Muscle of leg (tissue), 11 donors: ENCODE results near the gene MLH3. TPM values are rescaled to one million over a fixed set of nuclear protein-coding genes. Genes with fewer than 3 reads are reported as not detected.

ENCODE experiments used
- DNase-seq: peaks from one replicate; pipeline ENCODE4 v3.0.0; 2013
- H3K27ac ChIP-seq: one replicate; pipeline ENCODE4 v1.5.1; 2013; ENCODE audit warnings: mild to moderate bottlenecking, low read length, control low read depth
- H3K27me3 ChIP-seq: one replicate; pipeline ENCODE4 v1.6.1; 2013; ENCODE audit warnings: low read length; ENCODE audit not compliant: control insufficient read depth, insufficient read depth
- H3K36me3 ChIP-seq: one replicate; pipeline ENCODE4 v1.6.1; 2013; ENCODE audit warnings: low read length; ENCODE audit not compliant: control insufficient read depth, insufficient read depth
- H3K4me1 ChIP-seq: one replicate; pipeline ENCODE4 v1.6.1; 2013; ENCODE audit warnings: low read length; ENCODE audit not compliant: control insufficient read depth, insufficient read depth
- H3K4me3 ChIP-seq: one replicate; pipeline ENCODE4 v1.5.1; 2013; ENCODE audit warnings: low read length, control low read depth
- H3K9me3 ChIP-seq: replicated peaks from 2 replicates; pipeline ENCODE4 v1.6.1; 2013; ENCODE audit warnings: low read depth, low read length; ENCODE audit not compliant: control insufficient read depth
- WGBS: methylation state at CpG from one replicate; pipeline ENCODE4 v1.1.5; 2013; ENCODE audit warnings: missing lambda C conversion rate; ENCODE audit not compliant: insufficient coverage; 5-methylcytosine and 5-hydroxymethylcytosine counted together
- polyA plus RNA-seq, 8 donors: library from polyadenylated mRNA; unstranded; fragments of 120-200 nt; gene quantifications; one replicate each; pipeline versions ENCODE4 v1.2.1 to v1.2.3, GENCODE V29; 2013; ENCODE audit warnings: inconsistent platforms in 1 of 8, low replicate concordance in 1 of 8; ENCODE audit not compliant: insufficient read length in 8 of 8, insufficient read depth in 1 of 8
- total RNA-seq: library from RNA; stranded (reverse); fragments of 120-200 nt; gene quantifications from one replicate; pipeline ENCODE4 v1.2.4, GENCODE V29; 2013

MLH3 gene
- total and polyA plus RNA-seq, 9 donors = 18.4 to 40.9 (median 20.0) TPM

DNA sequence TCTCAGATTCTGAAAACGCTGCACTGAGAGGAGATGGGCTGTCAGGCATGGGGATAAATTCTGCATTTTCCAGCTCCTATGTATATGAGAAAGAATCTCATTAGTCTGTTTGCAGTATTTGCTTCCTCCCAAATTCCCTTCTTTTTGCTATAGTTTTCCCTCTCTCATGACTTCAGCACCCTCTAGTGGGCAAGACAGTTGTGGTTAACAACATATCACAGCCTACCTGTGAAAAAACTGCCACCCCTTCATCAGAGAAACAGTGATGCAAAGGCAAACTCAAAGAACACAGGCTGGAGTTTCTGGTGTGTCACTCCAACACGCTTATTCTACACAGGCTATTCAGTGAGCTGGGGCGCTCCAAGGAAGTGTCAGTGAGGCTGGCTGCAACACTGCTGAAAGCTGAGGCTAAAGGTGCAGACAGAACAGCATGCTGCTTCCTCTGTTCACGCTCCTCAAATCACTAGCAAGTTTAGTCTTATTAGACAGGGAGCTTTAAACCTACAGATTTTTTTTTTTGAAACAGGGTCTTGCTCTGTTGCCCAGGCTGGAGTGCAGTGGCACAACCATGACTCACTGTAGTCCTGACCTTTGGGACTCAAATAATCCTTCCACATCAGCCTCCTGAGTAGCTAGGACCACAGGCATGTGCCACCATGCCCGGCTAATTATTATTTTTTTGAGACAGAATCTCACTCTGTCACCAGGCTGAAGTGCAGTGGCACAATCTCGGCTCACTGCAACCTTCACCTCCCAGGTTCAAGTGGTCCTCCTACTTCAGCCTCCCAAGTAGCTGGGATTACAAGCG is 37.5 kb upstream of the MLH3 start:
- no peak overlapping the region for H3K27ac ChIP-seq
- no peaks in the 10 kb centered on the region for H3K27me3 ChIP-seq
- peaks cover 56% of the 10 kb centered on the region for H3K36me3 ChIP-seq
- peak; percentile 82 for DNase-seq
- H3K4me3 ChIP-seq = no peak overlapping the region
- H3K4me1 ChIP-seq = no peaks in the 10 kb centered on the region
- H3K9me3 ChIP-seq = no peaks in the 10 kb centered on the region
- WGBS = 69% methylated on average over 3 of the region's 7 CpGs

DNA sequence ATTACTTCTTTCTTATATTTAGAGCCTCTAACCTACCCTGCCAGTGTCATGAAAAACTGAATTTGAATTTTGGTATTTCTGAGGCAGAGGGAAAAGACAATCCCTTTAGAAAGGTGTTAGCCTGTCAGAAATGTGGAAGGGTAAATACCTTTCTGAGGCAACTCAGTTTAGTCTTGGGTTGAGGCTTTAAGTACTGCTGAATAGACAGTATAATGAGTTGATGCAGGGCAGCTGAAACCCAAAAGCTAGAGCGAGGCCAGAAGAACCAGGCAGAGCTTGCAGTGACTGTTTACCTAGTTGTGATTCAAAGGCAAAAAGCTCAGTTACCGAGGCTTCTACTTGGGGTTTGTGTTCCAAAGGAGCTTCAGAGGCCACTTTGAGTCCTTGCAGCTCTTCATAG is 36.9 kb upstream of the MLH3 start:
- Histone ChIP-seq H3K36me3 (peaks cover 59% of the 10 kb centered on the region), H3K27ac (no peak overlapping the region), H3K27me3 (no peaks in the 10 kb centered on the region), H3K9me3 (no peaks in the 10 kb centered on the region), H3K4me1 (no peaks in the 10 kb centered on the region), H3K4me3 (no peak overlapping the region)
- 85% methylated on average over 2 of the region's 2 CpGs for WGBS
- no peak for DNase-seq

GRCh38 chr14:75084513-75084912 is 33.2 kb upstream of the MLH3 start:
- H3K4me1 ChIP-seq = peaks cover 4% of the 10 kb centered on the region
- H3K27me3 ChIP-seq = no peaks in the 10 kb centered on the region
- DNase-seq = no peak
- H3K36me3 ChIP-seq = peaks cover 43% of the 10 kb centered on the region
- no peak overlapping the region for H3K4me3 ChIP-seq
- no peaks in the 10 kb centered on the region for H3K9me3 ChIP-seq
- WGBS = 67% methylated on average over 3 of the region's 5 CpGs
- H3K27ac ChIP-seq = no peak overlapping the region

- Histone ChIP-seq H3K27ac (no peak overlapping the region), H3K27me3 (no peaks in the 10 kb centered on the region), H3K36me3 (peaks cover 39% of the 10 kb centered on the region), H3K4me3 (no peak overlapping the region), H3K9me3 (no peaks in the 10 kb centered on the region), H3K4me1 (peaks cover 4% of the 10 kb centered on the region)
- WGBS = no CpG with 5 or more reads among the region's 1 CpG
- DNase-seq = no peak
Observed at GRCh38 chr14:75083271-75083670, 32.0 kb upstream of the MLH3 start.

DNA sequence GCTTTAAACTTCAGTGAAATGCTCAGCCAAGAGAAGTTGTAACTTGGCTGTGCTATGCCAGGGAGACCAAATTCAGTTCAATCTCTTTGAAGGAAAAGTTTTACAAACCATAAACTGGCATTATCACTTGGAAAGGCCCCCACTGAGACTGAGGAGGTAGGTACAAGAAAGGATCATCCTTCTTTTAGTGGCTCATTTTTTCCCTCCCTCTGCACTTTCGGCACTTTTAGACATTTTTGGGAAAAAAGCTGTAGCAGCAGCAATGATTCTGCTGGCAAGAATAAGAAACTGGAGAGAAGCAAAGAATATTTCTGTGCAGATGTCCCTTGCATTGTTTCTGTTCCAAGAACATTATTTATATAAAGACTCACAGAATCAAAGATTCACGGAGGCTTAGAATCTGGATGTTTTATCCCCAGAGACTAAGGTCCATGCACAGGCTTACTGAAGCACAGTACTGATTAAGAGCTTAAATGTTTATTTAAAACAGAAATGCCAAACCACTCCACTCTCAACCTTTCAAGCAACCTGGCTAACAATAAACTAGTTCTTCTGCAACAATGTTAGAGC is 30.5 kb upstream of the MLH3 start:
- peaks cover 4% of the 10 kb centered on the region for H3K4me1 ChIP-seq
- peaks cover 29% of the 10 kb centered on the region for H3K36me3 ChIP-seq
- no peaks in the 10 kb centered on the region for H3K9me3 ChIP-seq
- H3K4me3 ChIP-seq = no peak overlapping the region
- no CpG with 5 or more reads among the region's 2 CpGs for WGBS
- H3K27ac ChIP-seq = peak overlapping the region; percentile 85
- H3K27me3 ChIP-seq = no peaks in the 10 kb centered on the region
- DNase-seq = peak; percentile 91

DNA sequence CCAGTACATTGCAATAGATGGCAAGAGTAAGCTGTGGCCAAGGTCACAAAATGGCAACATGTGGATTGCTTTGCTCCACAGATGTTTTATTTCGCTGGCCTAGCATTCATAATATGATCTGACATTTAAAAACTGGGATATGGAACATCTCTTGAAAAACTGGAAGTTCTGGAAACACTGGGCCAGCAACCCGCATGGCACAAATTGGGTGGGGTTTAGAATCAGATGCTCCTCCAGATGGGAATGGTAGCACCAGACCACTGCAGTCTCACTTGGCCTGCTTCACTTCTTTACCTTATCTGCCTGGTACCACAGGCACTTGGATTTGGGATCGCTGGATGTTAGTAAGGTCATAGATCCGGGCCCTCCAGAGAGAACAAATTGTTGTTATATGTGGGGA is 28.3 kb upstream of the MLH3 start:
- peaks cover 15% of the 10 kb centered on the region for H3K36me3 ChIP-seq
- DNase-seq = no peak
- H3K27ac ChIP-seq = no peak overlapping the region
- H3K4me1 ChIP-seq = peaks cover 4% of the 10 kb centered on the region
- 86% methylated on average over 1 of the region's 4 CpGs for WGBS
- no peaks in the 10 kb centered on the region for H3K9me3 ChIP-seq
- no peaks in the 10 kb centered on the region for H3K27me3 ChIP-seq
- no peak overlapping the region for H3K4me3 ChIP-seq

GRCh38 chr14:75077794-75078193 is 26.5 kb upstream of the MLH3 start:
- peaks cover under 1% of the 10 kb centered on the region for H3K36me3 ChIP-seq

GRCh38 chr14:75070383-75070782 is 19.1 kb upstream of the MLH3 start:
- Histone ChIP-seq H3K27me3 (no peaks in the 10 kb centered on the region), H3K9me3 (no peaks in the 10 kb centered on the region), H3K4me1 (peaks cover 22% of the 10 kb centered on the region), H3K4me3 (no peak overlapping the region), H3K27ac (peak overlapping the region; percentile 96), H3K36me3 (no peaks in the 10 kb centered on the region)
- WGBS = 49% methylated on average over 9 of the region's 9 CpGs
- DNase-seq = peak; percentile 70

More at GRCh38 chr14:75077794-75078193, 26.5 kb upstream of the MLH3 start:
- Histone ChIP-seq H3K27me3 (no peaks in the 10 kb centered on the region), H3K4me1 (peaks cover 4% of the 10 kb centered on the region), H3K9me3 (no peaks in the 10 kb centered on the region), H3K4me3 (no peak overlapping the region), H3K27ac (no peak overlapping the region)
- DNase-seq = no peak

- WGBS = 19% methylated on average over 12 of the region's 12 CpGs
- H3K27ac ChIP-seq = peak overlapping the region; percentile 96
- H3K4me3 ChIP-seq = peak overlapping the region; percentile 67
- H3K27me3 ChIP-seq = no peaks in the 10 kb centered on the region
- no peaks in the 10 kb centered on the region for H3K9me3 ChIP-seq
- H3K36me3 ChIP-seq = no peaks in the 10 kb centered on the region
- peaks cover 22% of the 10 kb centered on the region for H3K4me1 ChIP-seq
- DNase-seq = no peak
Observed at GRCh38 chr14:75069811-75070145, 18.5 kb upstream of the MLH3 start.

GRCh38 chr14:75069121-75069810 is 18.0 kb upstream of the MLH3 start, which contains the start of gene ZC2HC1C:
TSS of gene ZC2HC1C (plus strand) at chr14:75069641. CDS start at chr14:75070574, 933 bp downstream.
- H3K36me3 ChIP-seq = no peaks in the 10 kb centered on the region
- H3K4me1 ChIP-seq = peaks cover 23% of the 10 kb centered on the region
- DNase-seq = peak; percentile 96
- peak within 1 kb of the TSS; percentile 67 for H3K4me3 ChIP-seq
- under 1% methylated on average over 51 of the region's 58 CpGs for whole genome bisulfite sequencing
- H3K27ac ChIP-seq = peak within 1 kb of the TSS; percentile 96
- no peaks in the 10 kb centered on the region for H3K27me3 ChIP-seq
- no peaks in the 10 kb centered on the region for H3K9me3 ChIP-seq
